ENCODE results near the gene DSTN.

DSTN gene

DNA sequence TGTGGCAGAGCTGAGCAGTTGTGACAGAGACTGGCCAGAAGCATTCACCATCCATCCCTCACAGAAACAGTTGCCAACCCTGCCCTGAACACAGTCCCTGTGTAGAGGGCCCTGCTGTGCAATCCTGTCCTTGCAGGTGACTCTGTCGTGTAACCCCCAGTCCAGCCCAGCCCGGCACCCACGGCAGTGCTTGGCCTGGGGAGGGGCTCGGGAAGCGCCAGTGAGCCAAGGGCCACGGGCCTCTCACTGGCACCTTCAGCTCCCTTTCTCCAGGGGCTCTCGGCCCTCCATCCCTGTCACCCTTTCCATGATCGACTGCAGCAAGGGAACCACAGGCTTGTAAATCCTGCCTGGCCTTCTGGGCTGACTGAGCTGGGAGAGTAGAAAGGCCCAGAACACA is 59.1 kb downstream of the DSTN start:
- H3K4me1 ChIP-seq (ENCODE audit: control insufficient read depth, insufficient read depth, low read length) = no peaks in the 10 kb centered on the region
- no peaks in the 10 kb centered on the region for H3K36me3 ChIP-seq (ENCODE audit: control insufficient read depth, insufficient read depth, low read length)
- H3K9me3 ChIP-seq (ENCODE audit: control insufficient read depth, low read length) = no peaks in the 10 kb centered on the region
- no peak overlapping the region for H3K4me3 ChIP-seq (ENCODE audit: insufficient read depth, low read depth, low read length)
- H3K27me3 ChIP-seq (ENCODE audit: control insufficient read depth, insufficient read depth, low read length, poor library complexity, severe bottlenecking) = no peaks in the 10 kb centered on the region
- no peak overlapping the region for H3K27ac ChIP-seq (ENCODE audit: insufficient read depth, low read depth, low read length, poor library complexity, severe bottlenecking)
- 88 to 89% methylated on average over 8 of the region's 8 CpGs for WGBS, 2 experiments

GRCh38 chr20:17629678-17630089 is 59.8 kb downstream of the DSTN start:
- 95% methylated on average over 21 of the region's 21 CpGs for WGBS, 2 experiments
- no peaks in the 10 kb centered on the region for H3K4me1 ChIP-seq (ENCODE audit: control insufficient read depth, insufficient read depth, low read length)
- no peaks in the 10 kb centered on the region for H3K36me3 ChIP-seq (ENCODE audit: control insufficient read depth, insufficient read depth, low read length)
- H3K27ac ChIP-seq (ENCODE audit: insufficient read depth, low read depth, low read length, poor library complexity, severe bottlenecking) = no peak overlapping the region
- H3K4me3 ChIP-seq (ENCODE audit: insufficient read depth, low read depth, low read length) = no peak overlapping the region
- no peaks in the 10 kb centered on the region for H3K9me3 ChIP-seq (ENCODE audit: control insufficient read depth, low read length)
- no peaks in the 10 kb centered on the region for H3K27me3 ChIP-seq (ENCODE audit: control insufficient read depth, insufficient read depth, low read length, poor library complexity, severe bottlenecking)

DNA sequence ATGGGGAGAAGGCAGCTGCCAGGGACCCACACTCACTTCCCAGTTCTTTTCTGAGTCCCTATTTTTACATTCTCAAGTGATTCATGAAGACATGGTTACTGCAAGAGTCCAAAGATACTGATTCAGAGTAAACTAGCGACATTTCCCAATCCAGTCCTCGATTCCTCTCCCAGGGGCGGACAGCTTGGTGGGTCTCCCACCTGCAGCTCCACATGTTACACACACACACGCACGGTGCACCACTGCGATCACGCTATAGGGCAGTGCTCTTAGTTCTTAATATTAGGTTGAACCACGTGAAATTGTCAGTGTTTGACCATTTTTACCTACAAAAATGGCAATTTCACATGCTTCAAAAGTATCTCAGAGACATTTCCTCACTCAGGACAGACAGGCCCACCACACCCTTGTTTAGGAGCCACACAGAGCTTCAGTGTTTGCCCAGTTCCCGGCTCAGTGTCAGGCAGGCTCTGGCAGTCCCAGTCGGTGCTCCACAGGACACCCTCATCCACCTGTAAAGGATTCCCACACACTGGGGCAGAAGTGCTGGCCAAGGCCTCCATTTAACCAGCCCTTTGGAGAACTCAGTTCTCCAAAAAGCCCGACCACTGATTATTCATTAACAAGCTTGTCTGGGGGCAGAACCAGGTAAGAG is 60.4 kb downstream of the DSTN start:
- Histone ChIP-seq H3K9me3 (ENCODE audit: control insufficient read depth, low read length) (no peaks in the 10 kb centered on the region), H3K4me1 (ENCODE audit: control insufficient read depth, insufficient read depth, low read length) (no peaks in the 10 kb centered on the region), H3K27me3 (ENCODE audit: control insufficient read depth, insufficient read depth, low read length, poor library complexity, severe bottlenecking) (no peaks in the 10 kb centered on the region), H3K27ac (ENCODE audit: insufficient read depth, low read depth, low read length, poor library complexity, severe bottlenecking) (no peak overlapping the region), H3K36me3 (ENCODE audit: control insufficient read depth, insufficient read depth, low read length) (no peaks in the 10 kb centered on the region), H3K4me3 (ENCODE audit: insufficient read depth, low read depth, low read length) (no peak overlapping the region)
- WGBS, 2 experiments = 89 to 90% methylated on average over 11 of the region's 11 CpGs

- WGBS, 2 experiments = 94% methylated on average over 6 of the region's 6 CpGs
- H3K9me3 ChIP-seq (ENCODE audit: control insufficient read depth, low read length) = no peaks in the 10 kb centered on the region
- H3K4me3 ChIP-seq (ENCODE audit: insufficient read depth, low read depth, low read length) = no peak overlapping the region
- no peaks in the 10 kb centered on the region for H3K27me3 ChIP-seq (ENCODE audit: control insufficient read depth, insufficient read depth, low read length, poor library complexity, severe bottlenecking)
- H3K36me3 ChIP-seq (ENCODE audit: control insufficient read depth, insufficient read depth, low read length) = no peaks in the 10 kb centered on the region
- peaks cover 1% of the 10 kb centered on the region for H3K4me1 ChIP-seq (ENCODE audit: control insufficient read depth, insufficient read depth, low read length)
- H3K27ac ChIP-seq (ENCODE audit: insufficient read depth, low read depth, low read length, poor library complexity, severe bottlenecking) = no peak overlapping the region
Observed at GRCh38 chr20:17630806-17631195, 60.9 kb downstream of the DSTN start.

DNA sequence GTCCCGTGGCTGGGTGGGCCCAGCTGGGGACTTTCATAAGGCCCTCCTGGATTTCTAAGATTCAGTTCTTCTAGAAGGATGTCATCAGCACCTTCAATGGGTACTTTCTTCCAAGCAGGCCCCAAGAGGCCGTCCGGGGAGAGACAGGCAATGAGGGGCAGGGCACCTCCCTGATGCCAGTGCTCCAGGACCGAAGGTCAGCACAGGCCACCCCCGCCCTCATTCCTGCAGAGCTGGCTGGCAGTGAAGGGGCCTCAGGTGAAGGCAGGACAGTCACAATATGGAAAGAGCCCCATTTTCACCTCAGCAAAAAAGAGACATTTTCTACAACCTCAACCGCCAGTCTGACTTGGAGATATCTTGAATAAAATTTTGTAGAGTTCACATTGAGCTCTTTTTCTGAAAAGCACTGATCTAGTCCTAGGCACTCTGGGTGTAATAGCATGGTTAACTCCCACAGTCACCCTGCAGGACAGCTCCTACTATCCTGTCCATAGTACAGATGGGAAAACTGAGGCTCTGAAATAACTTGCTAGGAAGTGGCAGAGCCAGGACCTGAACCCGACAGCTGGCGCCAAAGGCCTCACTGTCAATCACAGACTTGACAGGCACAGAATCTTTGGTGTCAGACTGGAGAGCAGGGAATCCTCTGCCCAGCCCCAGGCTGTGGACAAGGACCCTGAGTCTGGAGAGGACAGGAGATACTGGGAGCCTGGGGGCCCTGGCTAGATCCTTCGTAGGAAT is 61.9 kb downstream of the DSTN start:
- WGBS, 2 experiments = 95 to 97% methylated on average over 9 of the region's 9 CpGs

DNA sequence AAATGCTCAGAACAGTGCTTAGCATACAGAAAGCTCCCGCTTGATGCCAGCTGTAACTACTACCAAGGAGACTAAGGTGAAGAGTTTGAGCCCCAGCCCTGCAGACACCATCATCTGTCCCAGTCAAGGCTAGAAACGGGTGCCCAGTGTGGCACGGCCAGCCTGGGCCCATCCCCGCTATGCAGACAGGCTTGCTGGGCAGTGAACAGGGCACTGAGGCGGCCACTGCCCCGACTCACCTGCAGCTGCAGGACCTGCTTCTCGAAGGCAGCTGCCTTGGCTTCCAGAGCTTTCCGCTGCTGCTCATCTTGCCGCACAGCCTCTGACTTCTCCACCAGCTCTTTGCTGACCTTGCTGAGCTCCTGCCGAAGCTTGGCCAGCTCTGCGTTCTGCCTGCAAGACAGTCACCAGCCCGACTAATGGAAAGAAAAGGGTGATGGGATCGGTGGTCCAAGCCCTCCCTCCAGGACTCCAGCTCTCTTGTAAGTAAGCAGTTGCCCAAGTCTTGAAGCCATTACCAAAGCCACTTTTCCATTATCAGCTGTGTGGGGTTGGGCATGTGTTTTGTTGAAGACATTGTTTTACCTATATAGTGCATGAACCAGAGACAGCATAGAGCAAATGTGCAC is 63.5 kb downstream of the DSTN start:
- no peaks in the 10 kb centered on the region for H3K27me3 ChIP-seq (ENCODE audit: control insufficient read depth, insufficient read depth, low read length, poor library complexity, severe bottlenecking)
- peaks cover 7% of the 10 kb centered on the region for H3K4me1 ChIP-seq (ENCODE audit: control insufficient read depth, insufficient read depth, low read length)
- H3K27ac ChIP-seq (ENCODE audit: insufficient read depth, low read depth, low read length, poor library complexity, severe bottlenecking) = no peak overlapping the region
- 93 to 94% methylated on average over 13 of the region's 13 CpGs for WGBS, 2 experiments
- H3K36me3 ChIP-seq (ENCODE audit: control insufficient read depth, insufficient read depth, low read length) = no peaks in the 10 kb centered on the region
- no peaks in the 10 kb centered on the region for H3K9me3 ChIP-seq (ENCODE audit: control insufficient read depth, low read length)
- no peak overlapping the region for H3K4me3 ChIP-seq (ENCODE audit: insufficient read depth, low read depth, low read length)

More for the DNA sequence above, 61.9 kb downstream of the DSTN start:
- no peaks in the 10 kb centered on the region for H3K36me3 ChIP-seq (ENCODE audit: control insufficient read depth, insufficient read depth, low read length)
- H3K4me1 ChIP-seq (ENCODE audit: control insufficient read depth, insufficient read depth, low read length) = peaks cover 4% of the 10 kb centered on the region
- H3K4me3 ChIP-seq (ENCODE audit: insufficient read depth, low read depth, low read length) = no peak overlapping the region
- H3K9me3 ChIP-seq (ENCODE audit: control insufficient read depth, low read length) = no peaks in the 10 kb centered on the region
- H3K27ac ChIP-seq (ENCODE audit: insufficient read depth, low read depth, low read length, poor library complexity, severe bottlenecking) = no peak overlapping the region
- H3K27me3 ChIP-seq (ENCODE audit: control insufficient read depth, insufficient read depth, low read length, poor library complexity, severe bottlenecking) = no peaks in the 10 kb centered on the region

GRCh38 chr20:17633850-17634500 is 64.1 kb downstream of the DSTN start:
- Histone ChIP-seq H3K9me3 (ENCODE audit: control insufficient read depth, low read length) (no peaks in the 10 kb centered on the region), H3K4me1 (ENCODE audit: control insufficient read depth, insufficient read depth, low read length) (peaks cover 7% of the 10 kb centered on the region), H3K27me3 (ENCODE audit: control insufficient read depth, insufficient read depth, low read length, poor library complexity, severe bottlenecking) (no peaks in the 10 kb centered on the region), H3K36me3 (ENCODE audit: control insufficient read depth, insufficient read depth, low read length) (no peaks in the 10 kb centered on the region), H3K4me3 (ENCODE audit: insufficient read depth, low read depth, low read length) (no peak overlapping the region), H3K27ac (ENCODE audit: insufficient read depth, low read depth, low read length, poor library complexity, severe bottlenecking) (no peak overlapping the region)
- 96 to 97% methylated on average over 18 of the region's 18 CpGs for WGBS, 2 experiments

DNA sequence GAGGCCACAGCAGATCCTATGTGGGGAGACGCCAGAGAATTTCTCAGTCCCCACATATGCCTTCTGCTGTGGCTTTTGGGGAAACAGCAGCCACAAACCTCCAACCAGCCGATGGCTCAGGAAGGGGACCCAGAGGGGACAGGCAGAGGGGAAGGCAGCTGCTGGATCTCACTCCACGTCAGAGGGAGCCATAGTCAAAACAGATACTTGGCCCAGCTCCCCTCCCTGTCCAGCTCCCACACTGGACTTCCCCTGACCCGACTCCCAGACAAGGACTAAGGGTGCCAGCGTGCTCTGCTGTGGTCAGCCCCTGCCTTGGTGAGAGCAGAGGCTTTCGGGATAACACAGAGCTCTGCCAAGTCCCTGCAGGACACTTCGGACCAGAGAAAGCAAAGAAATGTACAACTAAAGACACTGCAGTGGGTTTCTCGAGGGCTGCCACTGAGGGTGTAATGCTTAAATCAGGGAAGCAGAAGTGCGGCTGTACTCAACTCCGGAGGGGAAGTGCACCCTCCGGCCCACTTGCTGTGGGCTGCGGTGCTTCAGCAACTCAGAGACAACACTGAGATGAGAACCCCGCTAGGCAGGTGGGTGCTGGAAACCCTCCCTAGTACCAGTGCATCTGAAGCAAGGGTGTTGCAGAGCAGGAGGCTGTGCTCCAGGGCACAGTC is 64.9 kb downstream of the DSTN start:
- Histone ChIP-seq H3K27me3 (ENCODE audit: control insufficient read depth, insufficient read depth, low read length, poor library complexity, severe bottlenecking) (no peaks in the 10 kb centered on the region), H3K27ac (ENCODE audit: insufficient read depth, low read depth, low read length, poor library complexity, severe bottlenecking) (no peak overlapping the region), H3K36me3 (ENCODE audit: control insufficient read depth, insufficient read depth, low read length) (no peaks in the 10 kb centered on the region), H3K4me1 (ENCODE audit: control insufficient read depth, insufficient read depth, low read length) (peaks cover 7% of the 10 kb centered on the region), H3K4me3 (ENCODE audit: insufficient read depth, low read depth, low read length) (no peak overlapping the region), H3K9me3 (ENCODE audit: control insufficient read depth, low read length) (no peaks in the 10 kb centered on the region)
- WGBS, 2 experiments = 95 to 96% methylated on average over 13 of the region's 13 CpGs

GRCh38 chr20:17635332-17636244 is 65.7 kb downstream of the DSTN start:
- no peaks in the 10 kb centered on the region for H3K36me3 ChIP-seq (ENCODE audit: control insufficient read depth, insufficient read depth, low read length)
- 91 to 93% methylated on average over 25 of the region's 25 CpGs for WGBS, 2 experiments
- H3K9me3 ChIP-seq (ENCODE audit: control insufficient read depth, low read length) = no peaks in the 10 kb centered on the region
- H3K27ac ChIP-seq (ENCODE audit: insufficient read depth, low read depth, low read length, poor library complexity, severe bottlenecking) = no peak overlapping the region
- H3K4me1 ChIP-seq (ENCODE audit: control insufficient read depth, insufficient read depth, low read length) = peaks cover 7% of the 10 kb centered on the region
- no peak overlapping the region for H3K4me3 ChIP-seq (ENCODE audit: insufficient read depth, low read depth, low read length)
- no peaks in the 10 kb centered on the region for H3K27me3 ChIP-seq (ENCODE audit: control insufficient read depth, insufficient read depth, low read length, poor library complexity, severe bottlenecking)

Data from ectodermal cell (in vitro differentiated cells).